SHP77 treated with DMSO at 0.1 percent for 48 hours (cell line): Measurements from ENCODE around the gene DCLK3.

Experiments
- DNase-seq: peaks from one replicate; lab custom pipeline; 2025; lab: John Stamatoyannopoulos, UW

DCLK3 gene

DNA sequence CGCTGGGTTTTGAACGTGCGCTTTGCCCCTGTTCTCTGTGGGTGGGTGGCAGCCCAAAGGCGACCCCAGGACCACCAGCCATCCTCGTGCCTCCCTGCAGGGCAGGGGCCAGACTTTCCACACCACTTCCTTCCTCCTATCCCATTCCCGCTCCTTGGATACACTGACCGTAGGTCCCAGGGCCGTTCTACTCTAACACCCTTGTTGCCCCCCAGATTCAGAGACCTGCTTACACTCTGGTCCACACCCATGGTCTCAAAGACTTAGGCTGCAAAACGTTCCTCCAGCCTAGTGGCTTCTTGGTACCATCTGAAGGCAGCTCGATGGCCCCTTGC lies 318 bp upstream of the DCLK3 start:
- no peak for DNase-seq

- DNase-seq, result no peak
These were observed 1.2 kb downstream of the DCLK3 start for GRCh38 chr3:36762918-36763849.

DNA sequence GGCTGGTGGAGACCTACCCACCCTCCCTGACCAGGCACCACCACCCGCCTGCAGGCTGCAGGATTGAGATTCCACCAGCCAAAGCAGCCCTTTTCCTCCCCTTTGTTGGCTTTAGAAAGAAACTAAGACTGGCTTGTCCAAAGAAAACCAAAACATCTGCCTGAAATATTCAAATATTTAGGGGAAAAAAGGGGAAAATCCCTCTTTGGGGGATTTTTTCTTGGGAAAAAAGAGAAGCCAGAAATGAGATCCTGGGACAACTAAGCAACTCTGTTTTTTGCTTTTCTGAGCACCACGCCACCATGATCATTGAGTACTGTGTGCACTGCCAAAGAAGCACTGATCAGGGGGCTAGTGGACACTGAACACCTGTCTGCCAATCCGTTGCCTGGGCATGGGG lies 2.6 kb downstream of the DCLK3 start:
- no peak for DNase-seq

DNA sequence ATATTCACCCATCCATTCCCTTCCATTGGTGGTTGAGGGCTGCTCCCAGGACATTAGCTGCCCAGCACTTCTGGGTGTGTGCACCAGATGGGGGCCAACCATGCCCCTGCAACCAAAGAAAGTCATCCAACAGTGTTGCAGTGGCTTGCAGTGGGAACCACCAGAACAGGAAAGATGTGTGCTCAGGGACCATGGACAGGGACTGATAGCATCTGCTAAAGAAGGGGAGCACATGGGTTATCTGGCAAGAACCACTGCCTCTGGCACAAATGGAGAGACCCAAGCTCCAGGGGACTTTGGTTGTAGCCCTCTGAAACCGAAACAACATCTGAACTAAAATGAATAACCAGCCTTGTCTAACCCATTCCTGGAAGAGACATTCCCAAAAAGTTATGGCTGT lies 8.1 kb downstream of the DCLK3 start:
- DNase-seq, result no peak

DNA sequence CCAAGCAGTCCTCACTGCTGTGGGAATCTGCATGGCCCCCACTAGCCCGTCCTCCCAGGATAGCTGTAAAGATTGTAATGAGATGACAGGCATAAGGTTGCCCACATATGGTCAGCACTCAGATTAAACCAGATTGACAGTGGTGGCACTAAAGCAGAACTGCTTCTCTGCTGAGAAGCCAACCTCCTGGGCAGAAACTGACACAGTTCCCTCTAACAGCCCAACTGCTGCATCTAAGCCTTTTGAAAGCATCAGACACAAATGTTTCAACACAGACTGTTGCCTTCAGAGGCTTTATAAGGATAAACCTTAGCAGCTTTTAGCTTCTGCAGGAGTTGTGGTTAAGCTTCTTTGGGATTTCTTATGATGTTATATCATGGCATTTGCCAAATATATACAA lies 13.0 kb downstream of the DCLK3 start:
- no peak for DNase-seq

DNA sequence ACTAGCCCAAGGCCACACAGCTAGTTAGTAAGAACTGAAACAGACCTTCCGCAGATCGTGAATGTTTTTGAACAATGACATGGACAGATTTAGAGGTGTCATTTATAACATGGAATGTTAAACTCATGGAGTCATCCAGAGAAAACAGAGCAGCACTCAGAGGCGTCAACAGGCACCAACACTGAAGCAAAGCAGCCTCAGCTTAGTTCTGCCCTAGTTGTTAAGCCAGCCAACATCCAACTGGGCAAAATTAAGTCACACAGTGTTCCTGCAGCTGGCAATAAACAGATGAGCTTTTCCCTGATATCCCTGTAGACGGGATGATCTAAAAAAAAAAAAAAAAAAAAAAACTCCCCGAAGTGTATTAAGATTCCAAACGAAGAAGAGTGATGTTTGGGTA lies 13.6 kb downstream of the DCLK3 start:
- DNase-seq, result no peak

GRCh38 chr3:36744763-36745162 lies 19.6 kb downstream of the DCLK3 start:
- no peak for DNase-seq

- DNase-seq, result no peak
These were observed 20.5 kb downstream of the DCLK3 start for GRCh38 chr3:36743826-36744225.

- no peak for DNase-seq
These were observed 23.1 kb downstream of the DCLK3 start for GRCh38 chr3:36741285-36741684.

DNA sequence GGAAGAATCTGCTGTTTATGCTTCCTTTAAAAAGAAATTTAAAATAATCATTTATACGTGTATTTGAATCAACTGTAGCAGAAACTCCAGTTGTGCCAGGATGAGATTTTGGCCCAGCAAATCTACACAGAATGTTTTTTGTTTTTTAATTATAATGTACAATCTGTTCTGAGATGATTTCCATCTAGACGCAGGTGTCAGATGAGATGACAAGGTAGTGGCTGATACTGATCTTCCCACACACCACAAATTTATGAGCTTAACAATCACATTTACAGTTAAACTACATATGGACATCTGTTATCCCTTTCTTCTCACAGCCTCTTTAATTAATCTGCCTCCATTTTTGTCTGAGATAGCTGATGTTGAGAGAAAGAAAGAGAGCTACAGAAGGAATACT lies 23.6 kb downstream of the DCLK3 start:
- no peak for DNase-seq

GRCh38 chr3:36738702-36739101 lies 25.7 kb downstream of the DCLK3 start:
- no peak for DNase-seq

DNA sequence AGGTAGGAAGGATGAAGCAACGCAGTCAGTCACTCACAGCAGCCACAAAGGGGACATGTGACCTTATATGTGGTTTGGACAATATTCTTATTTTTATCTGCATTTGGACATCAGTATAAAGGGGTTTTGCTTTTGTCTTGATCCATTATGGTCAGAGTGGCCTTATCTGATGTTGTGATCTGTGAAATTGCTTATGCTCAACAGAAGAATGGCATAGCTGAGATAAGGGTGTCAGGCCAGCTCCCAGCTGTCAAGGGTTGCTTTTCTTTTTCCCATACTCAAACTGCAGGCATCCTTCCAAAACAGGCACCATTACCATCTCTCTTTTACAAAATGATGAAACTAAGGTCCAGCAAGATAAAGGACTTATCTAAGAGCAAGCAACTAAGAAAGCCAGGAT lies 28.1 kb downstream of the DCLK3 start:
- no peak for DNase-seq

DNA sequence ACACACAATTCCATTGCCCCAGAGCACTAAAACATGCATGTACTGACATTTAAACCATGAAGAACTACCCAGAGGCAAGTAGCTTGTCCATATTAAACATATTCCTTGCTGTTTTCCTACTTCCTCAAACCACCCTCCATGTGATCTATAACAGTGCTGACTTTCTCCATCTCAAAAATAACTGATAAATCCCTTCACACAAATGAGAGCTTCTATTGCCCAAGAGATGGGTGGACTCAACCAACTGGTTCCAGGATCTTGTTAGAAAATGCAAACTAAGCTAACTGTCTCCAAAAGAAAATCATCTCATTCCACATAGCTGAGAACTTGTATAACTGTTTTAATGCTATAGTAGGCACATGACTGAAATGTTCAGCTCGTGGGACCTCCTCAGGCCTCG lies 29.6 kb downstream of the DCLK3 start:
- DNase-seq, result no peak

- DNase-seq, result no peak
These were observed 30.6 kb downstream of the DCLK3 start for GRCh38 chr3:36733723-36734122.

GRCh38 chr3:36733162-36733696 lies 31.1 kb downstream of the DCLK3 start:
- no peak for DNase-seq

- no peak for DNase-seq
These were observed 33.4 kb downstream of the DCLK3 start for GRCh38 chr3:36730966-36731365.

DNA sequence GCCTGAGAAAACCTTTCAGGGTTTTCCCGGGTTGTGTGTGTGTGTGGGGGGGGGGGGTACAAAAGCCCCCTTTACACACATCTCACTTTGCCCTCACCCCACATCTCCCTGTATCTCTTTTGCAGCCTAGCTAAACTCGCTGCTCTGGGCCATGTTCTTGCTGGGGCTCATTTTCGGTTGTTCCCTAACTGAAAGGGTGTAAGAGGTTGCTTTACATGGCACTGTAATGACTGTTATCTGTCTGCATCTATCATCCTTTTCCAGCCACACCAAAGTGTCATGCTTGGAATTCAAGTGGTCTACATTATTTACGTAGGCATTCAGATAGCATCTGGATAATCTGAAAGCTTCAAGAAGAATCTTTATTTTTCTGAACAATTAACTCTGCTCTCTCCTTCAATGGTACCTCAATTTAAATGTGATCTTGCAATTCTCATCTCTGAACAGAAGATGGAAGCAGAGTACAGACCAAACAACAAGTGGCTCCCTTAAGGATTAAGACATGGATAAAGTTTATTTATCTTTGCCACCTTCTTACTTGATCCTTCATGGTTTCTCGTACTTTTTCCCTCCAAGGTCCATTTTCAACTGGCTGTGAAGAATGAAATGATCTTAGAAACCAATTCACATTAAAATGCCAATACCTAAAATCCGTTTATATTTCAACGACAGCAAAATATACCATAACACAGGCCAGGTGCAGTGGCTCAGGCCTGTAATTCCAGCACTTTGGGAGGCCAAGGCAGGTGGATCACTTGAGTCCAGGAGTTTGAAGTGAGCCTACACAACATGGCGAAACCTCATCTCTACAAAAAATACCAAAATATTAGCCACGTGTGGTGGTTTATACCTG lies 34.9 kb downstream of the DCLK3 start:
- DNase-seq, result no peak

DNA sequence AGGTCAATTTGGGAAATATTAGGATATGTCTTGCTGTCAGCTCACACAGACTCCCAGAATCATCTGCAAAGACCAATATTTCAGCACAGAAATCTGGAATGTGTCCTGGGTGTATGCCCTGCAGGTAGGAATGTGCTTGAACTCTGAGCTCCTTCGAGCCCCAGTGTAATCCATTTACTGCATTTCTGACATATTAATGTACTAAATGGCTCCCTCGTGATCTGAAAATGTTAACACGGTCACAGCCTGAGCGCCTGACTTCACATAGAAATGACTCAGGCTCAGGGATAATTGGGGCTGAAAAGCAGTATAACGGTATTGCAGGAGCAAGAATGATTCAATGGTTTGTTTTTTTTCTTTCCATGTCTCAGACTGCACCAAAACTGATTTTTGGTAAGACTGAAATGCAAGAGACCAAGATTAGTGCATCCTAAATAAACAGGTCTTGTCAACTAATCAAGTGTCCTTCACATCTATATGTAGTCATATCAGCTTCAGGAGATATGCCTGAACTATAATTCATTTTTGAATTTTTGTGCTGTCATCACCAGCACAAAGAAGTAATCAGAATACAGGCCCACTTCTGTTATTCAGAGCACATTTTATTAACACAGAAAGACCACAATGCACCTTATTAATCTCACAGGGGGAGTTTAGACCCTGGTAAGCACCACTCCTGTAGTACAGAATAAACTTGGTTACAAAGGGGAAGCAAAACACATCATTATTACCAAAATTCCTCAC lies 49.8 kb downstream of the DCLK3 start:
- DNase-seq, result no peak

- no peak for DNase-seq
These were observed 50.4 kb downstream of the DCLK3 start for GRCh38 chr3:36713904-36714303.

DNA sequence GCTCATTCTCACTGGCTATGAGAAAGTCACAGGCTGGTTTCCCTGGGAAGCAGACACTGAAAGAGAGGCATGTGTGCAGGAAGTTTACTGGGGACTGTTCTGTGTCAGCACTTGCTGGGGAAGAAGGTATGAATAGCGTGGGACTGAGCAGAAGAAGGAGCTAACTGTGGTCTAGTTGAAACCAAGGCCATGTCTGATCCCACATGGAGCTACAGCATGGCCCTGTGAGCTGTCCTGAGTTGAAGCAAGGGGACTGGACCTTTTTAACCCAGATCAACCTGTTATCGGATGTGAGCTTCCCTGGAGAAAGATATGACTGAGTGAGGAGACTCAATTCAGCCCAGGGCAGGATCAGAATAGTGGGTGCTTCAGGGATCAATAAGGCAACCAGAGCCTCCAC lies 53.7 kb downstream of the DCLK3 start:
- DNase-seq, result no peak

GRCh38 chr3:36709826-36710365 lies 54.5 kb downstream of the DCLK3 start:
- DNase-seq, result no peak

- no peak for DNase-seq
These were observed 55.1 kb downstream of the DCLK3 start for GRCh38 chr3:36709281-36709680.
